Left ventricle myocardium superior (tissue), 1 donor: ENCODE data around the gene DDX49. TPM values are rescaled to one million over a fixed set of nuclear protein-coding genes. Genes with fewer than 3 reads are reported as not detected.
"Not testable (repeated sequence)": the region's sequence is repeated elsewhere in the genome, so short reads cannot be mapped to it uniquely, and the experiment has no call there.

ENCODE experiments used
- ATAC-seq: fragments of 200-7000 bp; cut with Tn5 transposase; one replicate; pipeline ENCODE4 v1.9.1; 2020; ENCODE audit warnings: mild to moderate bottlenecking, moderate library complexity
- DNase-seq: peaks from one replicate; pipeline ENCODE4 v3.0.0-alpha.2; 2020
- intact Hi-C: fragments of 100-400 bp; cut with micrococcal nuclease; formaldehyde crosslinking; loops from one replicate; pipeline ENCODE4 v1.11.0; 2022
- total RNA-seq: library from RNA; stranded (reverse); fragmentation: NEBNext Ultra II Directional; extraction: Animal tissue kit (Norgen Biotek cat#: 25700); gene quantifications from one replicate; pipeline ENCODE4 v1.2.1, GENCODE V29; 2021
- donor health status: DM: no; HTN: yes; CAD: no; lungs with severe emphysema.

Gene DDX49
- total RNA-seq, 1 donor from 2014 or later = 22.2 TPM

GRCh38 chr19:18932216-18932841, 12.8 kb downstream of the DDX49 start:
- intact Hi-C loops = no loop called here
- peak; percentile 88 for ATAC-seq
- DNase-seq = peak; percentile 85

GRCh38 chr19:18933297-18933696, 13.8 kb downstream of the DDX49 start:
- no peak for DNase-seq
- intact Hi-C loops = no loop called here
- ATAC-seq = no peak

- ATAC-seq = no peak
- no peak for DNase-seq
- intact Hi-C loops = no loop called here
Measured at GRCh38 chr19:18939163-18939562, 19.6 kb downstream of the DDX49 start.

- intact Hi-C loops = no loop called here
- DNase-seq (peak; percentile 61), ATAC-seq (peak; percentile 43)
Measured at GRCh38 chr19:18939922-18940768, 20.6 kb downstream of the DDX49 start.

- peak; percentile 90 for ATAC-seq
Measured at GRCh38 chr19:18940769-18941627, 21.5 kb downstream of the DDX49 start, which contains the start of gene HOMER3. TSS of gene HOMER3 (minus strand) at chr19:18941217. CDS start at chr19:18938982, 2,235 bp downstream.

GRCh38 chr19:18941628-18942354, 22.3 kb downstream of the DDX49 start:
- ATAC-seq = no peak
- intact Hi-C loops = no loop called here
- DNase-seq = no peak

More at GRCh38 chr19:18940769-18941627, 21.5 kb downstream of the DDX49 start, which contains the start of gene HOMER3:
- DNase-seq = peak; percentile 93
- intact Hi-C loops = no loop called here

GRCh38 chr19:18942692-18943091, 23.2 kb downstream of the DDX49 start:
- intact Hi-C loops = no loop called here
- no peak for DNase-seq

GRCh38 chr19:18943465-18943864, 23.9 kb downstream of the DDX49 start:
- intact Hi-C loops = no loop called here
- DNase-seq = no peak
- no peak for ATAC-seq

More at GRCh38 chr19:18942692-18943091, 23.2 kb downstream of the DDX49 start:
- no peak for ATAC-seq

- DNase-seq = no peak
- ATAC-seq = no peak
- intact Hi-C loops = no loop called here
Measured at GRCh38 chr19:18945297-18945696, 25.8 kb downstream of the DDX49 start.

GRCh38 chr19:18946335-18946734, 26.8 kb downstream of the DDX49 start:
- intact Hi-C loops = no loop called here
- DNase-seq = no peak

GRCh38 chr19:18946918-18947317, 27.4 kb downstream of the DDX49 start:
- intact Hi-C loops = no loop called here
- no peak for DNase-seq

More at GRCh38 chr19:18946335-18946734, 26.8 kb downstream of the DDX49 start:
- no peak for ATAC-seq

GRCh38 chr19:18948075-18948975, 28.8 kb downstream of the DDX49 start:
- DNase-seq = no peak
- intact Hi-C loops = no loop called here
- ATAC-seq = no peak

More at GRCh38 chr19:18946918-18947317, 27.4 kb downstream of the DDX49 start:
- no peak for ATAC-seq

- intact Hi-C loops = no loop called here
Measured at GRCh38 chr19:18948976-18949356, 29.5 kb downstream of the DDX49 start.

GRCh38 chr19:18949858-18950257, 30.3 kb downstream of the DDX49 start:
- intact Hi-C loops = no loop called here
- no peak for DNase-seq
- no peak for ATAC-seq

More at GRCh38 chr19:18948976-18949356, 29.5 kb downstream of the DDX49 start:
- ATAC-seq (no peak), DNase-seq (no peak)

- intact Hi-C loops = no loop called here
- no peak for ATAC-seq
- no peak for DNase-seq
Measured at GRCh38 chr19:18951721-18952281, 32.3 kb downstream of the DDX49 start.

- ATAC-seq, DNase-seq, intact Hi-C loops: not testable (repeated sequence)
Measured at GRCh38 chr19:18952364-18953003, 33.0 kb downstream of the DDX49 start.

- DNase-seq (no peak), ATAC-seq (no peak)
- intact Hi-C loops = no loop called here
Measured at GRCh38 chr19:18954094-18954493, 34.6 kb downstream of the DDX49 start.
